ENCODE measurements around the gene TMEM201. TPM values are rescaled to one million over a fixed set of nuclear protein-coding genes. Genes with fewer than 3 reads are reported as not detected.

Gene TMEM201
- polyA plus RNA-seq, 2 of the 4 experiments (the other 2 are of a cell fraction) = 1.9 to 8.7 TPM

GRCh38 chr1:9612871-9613624 lies 24.3 kb downstream of the TMEM201 start:
- no peak overlapping the region for H3K4me2 ChIP-seq
- H3K4me1 ChIP-seq = no peaks in the 10 kb centered on the region
- no peak for FAIRE-seq
- TF ChIP-seq, protein P1, sequence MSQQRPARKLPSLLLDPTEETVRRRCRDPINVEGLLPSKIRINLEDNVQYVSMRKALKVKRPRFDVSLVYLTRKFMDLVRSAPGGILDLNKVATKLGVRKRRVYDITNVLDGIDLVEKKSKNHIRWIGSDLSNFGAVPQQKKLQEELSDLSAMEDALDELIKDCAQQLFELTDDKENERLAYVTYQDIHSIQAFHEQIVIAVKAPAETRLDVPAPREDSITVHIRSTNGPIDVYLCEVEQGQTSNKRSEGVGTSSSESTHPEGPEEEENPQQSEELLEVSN (IDR thresholded peaks at IDR 0.05; ENCODE audit: borderline replicate concordance, low read depth) = no peak
- TF ChIP-seq, protein P2, sequence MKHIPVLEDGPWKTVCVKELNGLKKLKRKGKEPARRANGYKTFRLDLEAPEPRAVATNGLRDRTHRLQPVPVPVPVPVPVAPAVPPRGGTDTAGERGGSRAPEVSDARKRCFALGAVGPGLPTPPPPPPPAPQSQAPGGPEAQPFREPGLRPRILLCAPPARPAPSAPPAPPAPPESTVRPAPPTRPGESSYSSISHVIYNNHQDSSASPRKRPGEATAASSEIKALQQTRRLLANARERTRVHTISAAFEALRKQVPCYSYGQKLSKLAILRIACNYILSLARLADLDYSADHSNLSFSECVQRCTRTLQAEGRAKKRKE (CRISPR knock-in tag; IDR thresholded peaks at IDR 0.05; ENCODE audit: low read depth) = no peak
- TF ChIP-seq NFE2L2 (conservative IDR thresholded peaks at IDR 0.05; ENCODE audit: low read length) = no peak
- no peak for TF ChIP-seq RFX5 (IDR thresholded peaks at IDR 0.05)
- no peak for TF ChIP-seq FOXS1 (CRISPR knock-in tag; IDR thresholded peaks at IDR 0.05)
- no peak for TF ChIP-seq HOXA7 (CRISPR knock-in tag; IDR thresholded peaks at IDR 0.05)
- TF ChIP-seq, protein P3, sequence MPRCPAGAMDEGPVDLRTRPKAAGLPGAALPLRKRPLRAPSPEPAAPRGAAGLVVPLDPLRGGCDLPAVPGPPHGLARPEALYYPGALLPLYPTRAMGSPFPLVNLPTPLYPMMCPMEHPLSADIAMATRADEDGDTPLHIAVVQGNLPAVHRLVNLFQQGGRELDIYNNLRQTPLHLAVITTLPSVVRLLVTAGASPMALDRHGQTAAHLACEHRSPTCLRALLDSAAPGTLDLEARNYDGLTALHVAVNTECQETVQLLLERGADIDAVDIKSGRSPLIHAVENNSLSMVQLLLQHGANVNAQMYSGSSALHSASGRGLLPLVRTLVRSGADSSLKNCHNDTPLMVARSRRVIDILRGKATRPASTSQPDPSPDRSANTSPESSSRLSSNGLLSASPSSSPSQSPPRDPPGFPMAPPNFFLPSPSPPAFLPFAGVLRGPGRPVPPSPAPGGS (IDR thresholded peaks at IDR 0.05) = no peak
- no peak for TF ChIP-seq POLR2A (IDR thresholded peaks at IDR 0.05; ENCODE audit: low read length)
- TF ChIP-seq CEBPB (IDR thresholded peaks at IDR 0.05) = no peak
- TF ChIP-seq KDM5A (IDR thresholded peaks at IDR 0.05) = no peak
- TF ChIP-seq ZC3H11A (IDR thresholded peaks at IDR 0.05) = no peak
- H3K9me3 ChIP-seq = no peaks in the 10 kb centered on the region
- ChIA-PET POLR2A (no interaction called here), CTCF (interaction anchor here (0.6 kb wide), 1 partner anchor 25 kb away, joined by 3 read pairs; no protein-coding TSS in a partner anchor)
- 84% methylated on average over 15 of the region's 20 CpGs for WGBS (ENCODE audit: missing lambda C conversion rate)
- H3K27ac ChIP-seq = no peak overlapping the region
- DNase-seq (ENCODE audit: low read depth in 1 of 2, low spot score in 1 of 2) = no peak
- no peak overlapping the region for H3K4me3 ChIP-seq
- ATAC-seq = no peak

- ChIA-PET CTCF (no interaction called here), POLR2A (no interaction called here)
- no peak for FAIRE-seq
Observed at GRCh38 chr1:9613625-9614299, 25.1 kb downstream of the TMEM201 start.

More at GRCh38 chr1:9613625-9614299, 25.1 kb downstream of the TMEM201 start:
- DNase-seq (ENCODE audit: low read depth in 1 of 2, low spot score in 1 of 2) (no peak), ATAC-seq (no peak)
- Histone ChIP-seq H3K4me1 (no peaks in the 10 kb centered on the region), H3K27ac (no peak overlapping the region), H3K4me2 (no peak overlapping the region), H3K9me3 (no peaks in the 10 kb centered on the region), H3K4me3 (no peak overlapping the region)
- TF ChIP-seq CBX2 (IDR thresholded peaks at IDR 0.05; ENCODE audit: borderline replicate concordance, low read depth) = no peak
- TF ChIP-seq FOSB (CRISPR knock-in tag; IDR thresholded peaks at IDR 0.05) = no peak
- TF ChIP-seq SREBF2 (IDR thresholded peaks at IDR 0.05) = no peak
- TF ChIP-seq GATA3 (IDR thresholded peaks at IDR 0.05; ENCODE audit: borderline replicate concordance) = no peak
- no peak for TF ChIP-seq NR3C1 (IDR thresholded peaks at IDR 0.05)
- no peak for TF ChIP-seq CHD2 (IDR thresholded peaks at IDR 0.05; ENCODE audit: low read length, partially characterized antibody)
- TF ChIP-seq HOXB13 (CRISPR knock-in tag; IDR thresholded peaks at IDR 0.05; ENCODE audit: low read depth) = no peak
- TF ChIP-seq, protein P4, sequence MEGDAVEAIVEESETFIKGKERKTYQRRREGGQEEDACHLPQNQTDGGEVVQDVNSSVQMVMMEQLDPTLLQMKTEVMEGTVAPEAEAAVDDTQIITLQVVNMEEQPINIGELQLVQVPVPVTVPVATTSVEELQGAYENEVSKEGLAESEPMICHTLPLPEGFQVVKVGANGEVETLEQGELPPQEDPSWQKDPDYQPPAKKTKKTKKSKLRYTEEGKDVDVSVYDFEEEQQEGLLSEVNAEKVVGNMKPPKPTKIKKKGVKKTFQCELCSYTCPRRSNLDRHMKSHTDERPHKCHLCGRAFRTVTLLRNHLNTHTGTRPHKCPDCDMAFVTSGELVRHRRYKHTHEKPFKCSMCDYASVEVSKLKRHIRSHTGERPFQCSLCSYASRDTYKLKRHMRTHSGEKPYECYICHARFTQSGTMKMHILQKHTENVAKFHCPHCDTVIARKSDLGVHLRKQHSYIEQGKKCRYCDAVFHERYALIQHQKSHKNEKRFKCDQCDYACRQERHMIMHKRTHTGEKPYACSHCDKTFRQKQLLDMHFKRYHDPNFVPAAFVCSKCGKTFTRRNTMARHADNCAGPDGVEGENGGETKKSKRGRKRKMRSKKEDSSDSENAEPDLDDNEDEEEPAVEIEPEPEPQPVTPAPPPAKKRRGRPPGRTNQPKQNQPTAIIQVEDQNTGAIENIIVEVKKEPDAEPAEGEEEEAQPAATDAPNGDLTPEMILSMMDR (IDR thresholded peaks at IDR 0.05) = no peak
- no peak for TF ChIP-seq MAX (IDR thresholded peaks at IDR 0.05)
- TF ChIP-seq BHLHE40 (IDR thresholded peaks at IDR 0.05; ENCODE audit: low read depth, low read length) = no peak
- no peak for TF ChIP-seq JUN (IDR thresholded peaks at IDR 0.05)
- no peak for TF ChIP-seq CHD4 (IDR thresholded peaks at IDR 0.05; ENCODE audit: borderline replicate concordance)
- no peak for TF ChIP-seq FOXS1 (CRISPR knock-in tag; IDR thresholded peaks at IDR 0.05)
- no peak for TF ChIP-seq CBX8 (IDR thresholded peaks at IDR 0.05)
- no peak for TF ChIP-seq MYC (IDR thresholded peaks at IDR 0.05; ENCODE audit: borderline replicate concordance, low read length)
- TF ChIP-seq RARB (CRISPR knock-in tag; IDR thresholded peaks at IDR 0.05) = no peak
- TF ChIP-seq, protein P3 (IDR thresholded peaks at IDR 0.05) = no peak
- WGBS (ENCODE audit: missing lambda C conversion rate) = 83% methylated on average over 10 of the region's 17 CpGs

Measured in A549 (cell line).